DMS114 treated with DMSO at 0.1 percent for 48 hours (cell line): ENCODE measurements around the gene UNC50.
A peak's percentile ranks its signal among the peaks of the same experiment; 100 is the strongest.
"Not testable (repeated sequence)": the region's sequence is repeated elsewhere in the genome, so short reads cannot be mapped to it uniquely, and the experiment has no call there.

Source experiments
- DNase-seq: peaks from one replicate; lab custom pipeline; 2025; ENCODE audit not compliant: unreplicated experiment; lab: John Stamatoyannopoulos, UW

The UNC50 gene

DNA sequence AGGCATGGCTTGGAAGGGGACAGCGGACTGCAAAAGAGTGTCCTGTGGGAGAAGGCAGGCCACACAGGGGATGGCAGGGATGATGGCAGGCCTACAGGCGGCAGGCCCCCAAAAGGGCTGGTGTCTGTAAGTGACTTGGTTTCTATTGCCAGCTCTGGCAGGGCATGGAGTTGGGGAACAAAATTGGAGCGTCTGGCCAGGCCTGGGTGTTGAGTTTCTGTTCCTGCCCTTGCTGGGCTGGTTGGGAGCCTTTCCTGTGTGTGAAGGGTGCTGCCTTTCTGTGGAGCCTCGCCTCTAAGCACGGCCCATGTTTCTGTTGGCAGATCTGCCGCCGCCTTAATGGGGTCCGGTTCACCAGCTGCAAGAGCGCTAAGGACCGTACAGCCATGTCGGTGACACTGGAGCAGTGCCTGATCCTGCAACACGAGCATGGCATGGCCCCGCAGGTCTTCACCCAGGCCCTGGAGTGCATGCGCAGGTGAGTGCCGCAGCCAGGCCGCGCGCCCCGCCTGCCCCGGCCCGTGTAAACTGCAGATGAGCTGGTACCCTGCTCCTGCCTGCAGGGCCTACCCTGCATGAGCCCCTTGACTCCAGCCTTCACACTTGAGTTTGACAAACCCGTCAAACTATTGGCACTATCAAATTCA, 31.6 kb upstream of the UNC50 start:
- no peak for DNase-seq

DNA sequence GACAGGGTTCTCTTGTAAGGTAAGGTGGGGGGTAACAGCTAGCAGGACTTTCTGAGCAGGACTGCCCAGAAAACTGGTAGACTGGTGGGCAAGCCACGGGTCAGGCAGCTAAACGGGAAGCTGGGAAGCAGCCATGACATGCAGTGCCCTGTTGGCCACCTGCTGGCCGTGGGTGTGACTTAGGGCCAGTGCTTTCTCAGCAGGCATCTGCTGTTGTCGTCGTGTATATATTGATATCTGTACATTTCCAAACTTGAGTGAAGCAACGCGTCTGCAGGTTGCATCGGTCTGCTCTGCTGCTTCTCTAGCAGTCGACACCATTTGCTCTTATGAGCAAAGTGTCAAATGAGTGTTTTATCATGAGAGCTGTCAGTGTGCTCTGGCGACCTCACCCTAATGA, 31.1 kb upstream of the UNC50 start:
- no peak for DNase-seq

DNA sequence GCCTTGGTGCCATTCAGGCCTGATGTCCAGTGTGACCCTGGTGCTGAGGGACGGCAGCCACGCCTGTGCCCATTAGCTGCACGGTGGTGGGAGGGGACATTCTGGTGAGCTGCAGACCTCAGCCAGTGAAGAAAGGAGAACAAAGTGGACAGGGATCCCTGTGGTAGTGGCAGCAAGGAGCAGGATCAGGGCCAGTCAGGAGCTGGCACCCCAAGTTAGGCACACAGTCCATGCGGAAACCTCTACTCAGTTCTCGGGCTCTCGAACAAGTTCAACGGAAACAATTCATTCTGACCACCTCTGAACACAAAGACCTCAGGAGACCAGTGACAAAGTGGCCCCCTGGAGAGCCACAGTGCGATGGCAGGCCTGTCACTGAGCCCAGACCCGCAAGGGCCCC, 30.2 kb upstream of the UNC50 start:
- no peak for DNase-seq

DNA sequence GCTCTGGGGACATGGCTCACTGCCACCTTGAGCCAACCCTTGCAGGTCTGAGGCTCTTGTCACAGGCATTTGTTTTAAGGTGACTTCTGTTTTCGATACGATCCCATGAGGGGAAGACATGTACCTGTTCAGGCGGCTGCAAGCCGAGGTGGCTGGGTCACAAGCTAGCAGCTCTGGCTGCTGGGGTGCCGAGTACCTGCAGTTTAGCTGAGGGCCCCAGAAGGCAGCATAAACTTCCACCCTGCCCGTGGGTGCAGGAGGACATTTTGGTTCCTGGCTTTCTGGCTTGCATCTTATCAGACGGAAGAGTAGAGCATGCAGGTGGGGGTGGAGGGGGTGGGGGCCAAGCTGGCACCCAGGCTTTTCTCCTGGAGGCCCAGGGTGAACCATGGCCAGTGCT, 28.5 kb upstream of the UNC50 start:
- no peak for DNase-seq

DNA sequence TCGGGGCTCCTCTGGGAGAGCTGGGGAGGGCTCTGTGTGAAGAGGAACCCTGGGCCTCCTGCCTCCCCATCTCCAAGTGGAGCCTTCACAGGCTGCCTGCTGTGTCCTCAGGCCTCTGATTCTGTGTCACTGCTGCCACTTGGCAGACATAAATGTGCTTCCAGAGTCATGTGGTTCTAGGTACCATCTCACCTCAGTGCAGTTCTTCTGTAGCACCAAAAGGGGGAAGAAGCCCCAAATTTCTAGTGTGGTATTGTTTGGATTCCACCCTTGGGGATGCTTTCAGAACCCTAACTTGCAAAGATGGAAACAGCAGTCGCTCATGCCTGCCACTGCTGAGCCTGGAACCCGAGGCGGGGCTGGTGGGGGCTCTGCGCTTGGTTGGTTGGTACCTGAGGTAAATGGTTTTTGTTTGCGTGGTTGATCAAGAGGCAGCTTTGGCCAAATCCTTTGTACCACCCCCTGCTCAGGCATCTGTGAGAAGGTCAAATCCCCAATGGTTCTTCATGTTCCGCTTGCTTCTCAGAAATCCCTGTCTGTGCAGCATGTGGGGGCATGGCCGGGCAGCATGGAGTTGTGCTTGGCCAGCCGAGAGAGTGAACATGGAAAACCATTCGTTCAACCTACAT, 27.6 kb upstream of the UNC50 start:
- DNase-seq, result no peak

DNA sequence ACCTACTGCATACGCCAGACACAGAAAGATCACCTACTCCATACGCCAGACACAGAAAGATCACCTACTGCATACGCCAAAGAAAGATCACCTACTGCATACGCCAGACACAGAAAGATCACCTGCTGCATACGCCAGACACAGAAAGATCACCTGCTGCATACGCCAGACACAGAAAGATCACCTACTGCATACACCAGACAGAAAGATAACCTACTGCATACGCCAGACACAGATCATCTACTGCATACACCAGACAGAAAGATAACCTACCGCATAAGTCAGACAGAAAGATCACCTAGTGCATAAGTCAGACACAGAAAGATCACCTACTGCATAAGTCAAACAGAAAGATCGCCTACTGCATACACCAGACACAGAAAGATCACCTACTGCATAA, 25.9 kb upstream of the UNC50 start:
- no peak for DNase-seq

DNA sequence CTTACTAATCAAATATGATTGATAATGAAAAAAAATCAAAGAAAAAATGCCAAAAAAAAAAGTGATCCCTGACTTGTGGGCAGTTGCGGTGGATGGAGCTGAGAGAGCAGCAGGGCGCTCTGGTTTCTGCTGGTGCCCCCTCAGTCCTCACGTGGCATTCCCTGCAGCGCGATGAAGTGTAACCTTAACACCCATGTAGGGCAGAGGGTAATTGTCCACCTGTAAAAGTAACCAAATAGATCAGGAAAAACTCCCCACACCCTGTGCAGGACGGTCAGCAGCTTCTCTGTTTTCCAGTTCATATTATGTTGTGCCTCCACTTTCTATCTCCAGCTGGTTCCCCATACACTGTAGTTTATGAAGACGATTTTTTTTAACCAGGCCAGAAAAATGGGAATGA, 25.1 kb upstream of the UNC50 start:
- DNase-seq, result no peak

DNA sequence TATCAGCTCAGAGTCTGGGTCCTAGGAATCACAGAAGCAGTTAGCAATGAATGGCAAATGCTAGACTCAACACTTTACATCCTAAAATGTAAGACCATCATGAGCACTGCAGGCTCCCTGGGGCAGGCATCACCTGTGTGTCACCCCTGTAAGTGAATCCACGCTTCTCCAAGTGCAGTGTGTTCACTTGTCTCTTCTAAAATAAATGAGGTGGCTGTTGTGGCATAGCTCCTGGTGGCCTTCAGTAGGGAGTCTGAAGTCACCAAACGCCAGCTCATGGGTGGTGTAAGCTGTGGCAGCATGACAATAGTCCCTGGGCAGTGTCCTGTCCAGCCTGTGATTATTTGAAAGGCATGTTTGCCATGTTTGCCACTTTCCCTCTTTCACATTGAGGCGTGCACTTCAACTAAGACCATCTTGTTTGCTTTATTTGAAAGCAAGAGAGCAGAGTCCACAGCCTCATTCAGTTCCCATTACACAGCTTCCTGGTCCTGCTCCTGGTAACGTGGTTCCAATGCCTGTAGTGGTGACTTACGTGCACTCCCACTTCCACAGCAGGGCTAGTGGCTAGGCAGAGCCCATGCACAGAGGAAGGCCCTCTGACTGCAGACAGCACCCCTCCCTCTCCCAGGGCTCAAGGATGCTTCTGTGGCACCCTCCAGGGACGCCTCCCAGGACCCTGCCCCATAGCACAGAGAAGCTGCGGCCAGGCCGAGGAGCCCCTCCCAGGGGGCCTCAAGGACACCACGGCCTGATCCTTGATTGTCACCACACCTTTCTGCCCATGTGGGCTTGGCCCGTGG, 24.4 kb upstream of the UNC50 start:
- no peak for DNase-seq

DNA sequence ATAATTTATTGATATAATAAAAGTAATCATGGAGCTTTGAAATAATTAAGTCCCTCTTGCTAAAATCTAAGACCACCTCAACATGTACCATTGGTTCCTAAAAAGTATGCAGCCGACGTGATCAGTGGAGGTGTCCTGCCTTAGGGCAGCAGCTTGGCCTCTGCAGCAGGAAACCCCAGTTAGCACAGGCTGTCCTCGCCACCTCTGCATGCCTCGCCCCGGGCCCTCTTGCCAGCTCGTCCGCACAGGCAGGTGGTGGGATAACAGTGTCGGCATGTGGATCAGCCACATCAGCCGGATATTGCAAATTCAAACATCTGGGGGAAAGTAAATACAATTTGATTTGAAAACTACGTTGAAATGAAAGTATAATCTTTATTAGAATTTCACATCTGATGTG, 23.0 kb upstream of the UNC50 start:
- no peak for DNase-seq

DNA sequence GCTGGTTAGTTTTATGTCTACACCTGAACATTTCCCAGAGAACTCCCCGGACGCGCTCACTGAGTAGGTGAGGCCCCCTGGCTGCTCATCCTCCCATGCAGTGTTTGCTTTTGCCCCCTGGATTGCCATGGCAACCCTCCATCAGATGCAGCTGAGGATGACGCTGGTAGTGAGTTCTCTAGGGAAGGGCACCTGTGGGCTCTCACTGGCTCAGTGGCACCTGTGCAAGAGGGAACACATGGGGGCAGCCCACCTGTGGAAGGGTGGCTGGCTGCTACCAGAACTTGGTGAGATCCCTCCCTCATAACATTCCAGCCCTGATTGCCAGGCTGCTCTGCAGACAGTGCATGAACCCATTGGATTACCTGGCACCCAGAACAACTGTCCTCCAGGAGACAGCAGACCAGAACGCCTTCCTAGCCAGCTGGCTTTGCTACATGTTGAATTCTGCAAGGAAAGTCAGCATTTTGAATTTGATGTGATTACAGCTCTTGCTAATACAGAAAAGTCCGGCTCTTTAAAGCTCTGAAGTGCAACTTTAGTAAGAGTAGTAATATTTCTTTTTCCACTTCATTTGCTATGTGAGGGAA, 21.7 kb upstream of the UNC50 start:
- no peak for DNase-seq

DNA sequence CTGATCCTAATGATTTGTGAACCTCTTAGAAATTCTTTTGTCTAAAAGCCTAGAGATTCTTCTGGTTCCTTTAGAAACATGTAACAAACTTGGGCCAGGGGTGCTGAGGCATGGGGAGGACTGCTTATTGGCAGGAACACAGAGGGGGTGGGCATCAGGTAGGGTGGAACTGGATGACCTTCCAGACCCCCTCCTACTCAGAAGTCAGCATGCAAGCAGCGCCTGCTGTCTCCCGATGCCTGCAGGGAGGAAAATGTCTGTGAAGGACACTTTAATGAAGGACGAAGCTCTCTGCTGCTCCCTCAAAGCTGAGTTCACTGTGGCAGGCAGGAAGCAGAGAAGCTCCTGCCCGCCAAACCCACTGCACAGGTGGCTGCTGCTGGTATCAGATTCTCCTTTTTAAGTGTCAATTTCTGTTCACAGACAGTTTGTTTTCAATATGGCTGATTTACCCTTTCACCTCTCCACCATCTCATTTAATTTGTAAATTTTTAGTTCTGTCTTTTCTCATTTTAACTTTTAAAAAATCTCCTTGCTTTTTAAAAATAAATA, 19.4 kb upstream of the UNC50 start:
- DNase-seq, result no peak

DNA sequence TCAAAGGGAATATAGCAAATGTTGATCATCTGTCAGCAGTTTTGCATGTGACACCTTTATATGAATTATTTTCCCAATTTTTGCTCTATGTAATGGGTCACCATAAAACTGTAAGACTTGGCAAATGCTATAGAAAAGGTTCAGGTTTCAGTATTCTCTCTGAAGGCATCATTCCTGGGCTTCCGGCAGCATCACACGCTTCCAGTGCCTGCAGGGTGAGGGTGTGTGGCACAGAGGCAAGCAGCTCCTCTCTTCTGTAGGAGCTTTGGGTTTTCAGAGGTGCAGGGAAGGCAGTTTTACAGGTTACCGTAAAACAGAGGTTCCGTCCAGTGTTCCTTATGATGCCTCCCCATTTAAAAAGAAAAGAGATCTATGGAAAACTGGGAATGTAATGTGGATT, 18.9 kb upstream of the UNC50 start:
- DNase-seq, result no peak

DNA sequence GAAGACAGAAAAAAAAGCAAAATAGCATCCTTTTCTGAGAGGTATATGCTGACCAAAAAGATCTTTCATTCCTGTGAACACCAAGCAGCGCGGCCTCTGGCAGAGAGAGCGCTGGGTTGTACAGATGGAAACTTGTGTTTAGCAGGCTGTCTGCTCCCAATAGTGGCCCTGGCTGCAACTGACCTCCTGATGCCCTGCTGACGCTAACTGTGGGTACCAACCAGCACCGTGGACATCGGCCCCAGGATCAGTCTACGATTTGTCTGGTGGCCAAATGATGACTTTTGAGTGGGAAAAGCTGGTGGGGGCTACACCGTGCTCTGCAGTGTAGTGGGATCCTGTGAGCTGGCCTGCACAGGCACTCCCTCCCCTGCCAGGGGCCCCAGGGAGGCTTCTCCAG, 15.8 kb upstream of the UNC50 start:
- no peak for DNase-seq

DNA sequence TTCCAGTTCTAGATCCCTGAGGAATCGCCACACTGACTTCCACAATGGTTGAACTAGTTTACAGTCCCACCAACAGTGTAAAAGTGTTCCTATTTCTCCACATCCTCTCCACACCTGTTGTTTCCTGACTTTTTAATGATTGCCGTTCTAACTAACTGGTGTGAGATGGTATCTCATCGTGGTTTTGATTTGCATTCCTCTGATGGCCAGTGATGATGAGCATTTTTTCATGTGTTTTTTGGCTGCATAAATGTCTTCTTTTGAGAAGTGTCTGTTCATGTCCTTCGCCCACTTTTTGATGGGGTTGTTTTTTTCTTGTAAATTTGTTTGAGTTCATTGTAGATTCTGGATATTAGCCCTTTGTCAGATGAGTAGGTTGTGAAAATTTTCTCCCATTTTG, 13.7 kb upstream of the UNC50 start:
- not testable (repeated sequence) for DNase-seq

DNA sequence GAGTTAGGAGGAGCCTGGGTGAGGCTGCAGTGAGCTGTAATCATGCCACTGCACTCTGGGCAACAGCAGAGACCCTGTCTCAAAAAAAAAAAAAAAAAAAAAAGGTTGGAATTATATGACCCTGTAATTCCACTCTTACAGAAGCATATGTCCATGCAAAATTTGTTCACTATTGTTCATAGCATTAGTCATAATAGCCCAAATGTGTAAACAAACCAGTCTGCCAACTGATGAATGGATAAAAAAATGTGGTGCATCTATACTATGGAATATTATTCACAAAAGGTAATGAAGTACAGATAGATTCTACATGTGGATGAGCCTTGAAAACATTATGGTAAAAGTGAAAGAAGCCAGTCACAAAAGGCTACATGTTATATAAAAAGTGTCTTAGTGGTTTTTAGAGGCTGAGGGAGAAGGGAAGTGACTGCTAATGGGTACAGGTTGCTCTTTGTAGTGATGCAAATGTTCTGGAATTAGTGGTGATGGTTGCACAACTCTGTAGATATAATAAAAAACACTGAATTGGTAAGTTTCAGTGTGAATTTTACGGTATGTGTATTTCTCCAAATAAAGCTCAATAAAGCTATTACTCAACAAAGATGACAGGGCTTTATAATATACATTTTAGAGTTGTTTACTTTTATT, 9.5 kb upstream of the UNC50 start:
- DNase-seq, result no peak

DNA sequence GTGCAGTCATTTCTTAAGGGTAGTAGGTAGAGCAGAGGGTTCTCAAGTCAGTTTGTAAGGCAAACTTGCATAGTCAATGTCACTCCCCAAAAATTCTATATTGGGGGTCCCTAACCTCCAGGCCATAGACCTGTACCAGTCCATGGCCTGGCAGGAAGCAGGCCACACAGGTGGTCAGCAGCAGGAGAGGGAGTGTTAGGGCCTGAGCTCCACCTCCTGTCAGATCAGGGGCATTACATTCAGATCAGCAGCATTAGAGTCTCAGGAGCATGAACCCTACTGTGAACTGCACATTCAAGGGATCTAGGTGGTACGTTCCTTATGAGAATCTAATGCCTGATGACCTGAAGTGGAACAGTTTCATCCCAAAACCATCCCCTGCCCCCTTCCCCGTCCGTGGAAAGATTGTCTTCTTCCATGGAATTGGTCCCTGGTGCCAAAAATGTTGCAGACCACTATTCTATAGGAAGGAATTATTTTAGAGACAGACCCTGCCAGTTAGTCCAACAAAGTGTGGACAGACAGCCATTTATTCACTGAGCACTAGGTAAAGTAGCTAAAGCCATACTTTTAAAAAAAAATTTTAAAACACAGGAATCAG, 6.8 kb upstream of the UNC50 start:
- peak; percentile 52 for DNase-seq

DNA sequence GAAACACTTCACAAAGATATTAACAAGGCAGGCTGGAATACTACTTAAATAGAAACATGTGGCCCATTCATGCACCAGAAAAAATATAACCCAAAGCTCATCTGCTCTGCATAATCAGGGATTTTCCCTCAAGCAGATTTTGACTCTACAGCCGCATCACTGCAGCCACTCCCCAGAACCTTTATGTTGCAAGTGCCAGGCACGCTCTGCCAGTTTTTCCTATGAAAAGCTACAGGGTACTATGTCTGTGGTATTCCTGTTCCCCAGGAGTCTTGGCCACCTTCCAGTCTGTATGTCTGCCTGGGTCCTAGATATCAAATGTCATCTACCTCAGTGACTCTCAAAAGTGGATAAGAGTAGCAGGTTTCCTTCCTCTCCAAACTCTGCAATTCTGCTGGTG, 3.8 kb upstream of the UNC50 start:
- DNase-seq, result no peak

DNA sequence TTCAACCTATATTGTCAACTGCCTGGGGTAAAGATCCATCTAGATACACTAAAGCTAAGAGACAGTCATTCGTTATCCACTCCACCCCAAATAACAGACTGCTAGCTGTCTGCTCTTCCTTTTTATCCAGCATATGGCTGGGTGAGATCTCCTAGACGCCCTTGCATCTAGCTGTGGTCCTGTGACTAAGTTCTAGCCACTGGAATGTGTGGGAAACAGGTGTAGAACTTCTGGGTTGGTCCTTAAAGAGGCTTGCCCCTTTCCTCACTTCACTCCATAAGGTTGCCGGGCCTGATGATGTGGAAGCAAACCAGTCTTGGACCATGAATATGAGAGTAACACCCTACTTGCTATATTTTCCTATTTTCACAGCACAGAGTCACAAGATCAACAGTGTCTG, 3.3 kb upstream of the UNC50 start:
- DNase-seq, result no peak

DNA sequence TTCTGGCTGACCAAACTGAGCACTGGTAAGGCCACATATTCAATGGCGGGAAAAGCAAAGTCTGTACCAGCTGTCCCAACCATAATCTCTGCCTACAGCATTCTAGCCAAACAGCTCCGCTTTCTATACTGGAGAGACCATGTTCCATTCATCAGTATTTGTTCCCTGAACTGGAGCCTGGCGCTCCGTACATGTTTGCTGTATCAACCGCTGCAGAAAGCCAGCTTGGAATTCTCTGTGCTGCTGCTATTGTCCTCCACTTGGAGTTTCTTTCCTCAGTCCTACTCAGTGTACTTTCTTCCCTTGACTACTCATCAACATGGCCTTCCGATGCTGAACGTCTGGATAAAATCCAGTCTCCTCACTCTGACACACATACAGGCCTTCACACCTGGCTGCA, 2.0 kb upstream of the UNC50 start:
- DNase-seq, result no peak

DNA sequence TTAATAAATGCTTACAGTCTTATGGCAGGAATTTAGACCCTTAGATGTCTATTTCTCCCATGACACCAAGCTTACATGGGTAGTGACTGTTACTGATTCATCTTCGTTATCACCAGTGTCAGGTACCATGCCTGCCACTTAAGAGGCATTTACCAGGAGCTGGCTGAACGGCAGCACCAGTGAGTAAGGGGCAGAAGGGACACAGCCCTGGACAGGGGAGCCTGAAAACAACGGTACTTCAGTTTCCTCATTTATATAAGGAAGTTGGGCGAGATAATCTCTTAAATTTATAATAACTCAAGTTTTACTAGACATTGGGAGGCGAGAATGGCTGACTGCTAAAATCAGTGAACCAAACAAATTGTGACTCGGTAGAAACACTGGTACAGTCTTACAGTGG, 1.3 kb upstream of the UNC50 start:
- no peak for DNase-seq

DNA sequence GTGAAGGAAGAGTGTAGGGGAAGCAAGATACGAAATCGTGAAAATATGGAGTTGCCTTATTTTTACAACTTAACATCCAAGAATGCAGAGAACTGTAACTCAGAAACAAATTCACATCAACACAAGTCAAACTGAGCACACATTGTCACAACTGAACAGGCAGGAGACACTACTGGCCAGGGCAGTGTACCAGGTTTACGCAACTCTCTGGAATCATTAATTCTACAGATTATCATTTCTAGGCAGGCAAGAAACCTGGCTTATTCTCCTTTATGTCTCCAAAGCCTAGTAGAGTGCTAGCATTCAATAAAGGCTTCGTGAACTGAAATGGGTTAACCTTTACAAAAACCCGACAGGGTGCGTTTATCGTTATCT, 661 bp upstream of the UNC50 start:
- DNase-seq, result no peak
